Breast epithelium (tissue), 3 donors: ENCODE measurements around the gene PPP1R1C.

Experiments
- CTCF ChIP-seq, 3 donors: fragments of 450-650 bp; IDR thresholded peaks; one replicate each; pipeline ENCODE4 v1.5.1; 2016 to 2017; ENCODE audit warnings: antibody characterized with exemption in 3 of 3, mild to moderate bottlenecking in 3 of 3, moderate library complexity in 3 of 3
- POLR2A ChIP-seq: fragments of 450-650 bp; IDR thresholded peaks from one replicate; pipeline ENCODE4 v1.6.1; 2016; ENCODE audit warnings: antibody characterized with exemption, mild to moderate bottlenecking, moderate library complexity

DNA sequence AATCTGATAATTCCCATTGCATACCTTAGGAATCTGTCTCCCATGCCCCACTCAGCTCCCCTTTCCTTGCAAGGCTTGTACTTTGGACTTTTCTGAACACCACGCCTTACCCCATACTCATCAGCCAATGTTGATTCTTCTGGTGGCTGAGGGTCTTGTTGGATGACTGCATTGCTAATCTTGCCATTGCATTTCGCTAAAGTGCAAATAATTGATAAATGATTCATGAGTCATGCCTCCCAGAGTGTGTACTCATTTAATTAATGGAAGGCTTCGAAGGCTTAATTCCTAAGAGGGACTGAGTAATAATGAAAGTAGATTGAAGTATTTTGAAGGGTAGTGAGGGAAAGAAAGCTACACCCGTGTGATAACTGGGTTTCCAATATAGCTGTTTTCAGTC, 28.0 kb upstream of the PPP1R1C start:
- TF ChIP-seq CTCF (IDR thresholded peaks at IDR 0.05): no peak
- no peak for TF ChIP-seq POLR2A
